RCC 7860 (cell line): Measurements from ENCODE around the gene NKD1.
"Not testable (repeated sequence)": the region's sequence is repeated elsewhere in the genome, so short reads cannot be mapped to it uniquely, and the experiment has no call there.

Experiments used
- DNase-seq: peaks from one replicate; pipeline ENCODE4 v3.0.0-alpha.2; 2015; ENCODE audit warnings: low spot score
- FAIRE-seq: peaks from 2 replicates; lab custom pipeline; 2012; peaks lifted over from hg19 to GRCh38; lab: Jason Lieb, UNC

Gene NKD1, protein sequence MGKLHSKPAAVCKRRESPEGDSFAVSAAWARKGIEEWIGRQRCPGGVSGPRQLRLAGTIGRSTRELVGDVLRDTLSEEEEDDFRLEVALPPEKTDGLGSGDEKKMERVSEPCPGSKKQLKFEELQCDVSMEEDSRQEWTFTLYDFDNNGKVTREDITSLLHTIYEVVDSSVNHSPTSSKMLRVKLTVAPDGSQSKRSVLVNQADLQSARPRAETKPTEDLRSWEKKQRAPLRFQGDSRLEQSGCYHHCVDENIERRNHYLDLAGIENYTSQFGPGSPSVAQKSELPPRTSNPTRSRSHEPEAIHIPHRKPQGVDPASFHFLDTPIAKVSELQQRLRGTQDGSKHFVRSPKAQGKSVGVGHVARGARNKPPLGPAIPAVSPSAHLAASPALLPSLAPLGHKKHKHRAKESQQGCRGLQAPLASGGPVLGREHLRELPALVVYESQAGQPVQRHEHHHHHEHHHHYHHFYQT

DNA sequence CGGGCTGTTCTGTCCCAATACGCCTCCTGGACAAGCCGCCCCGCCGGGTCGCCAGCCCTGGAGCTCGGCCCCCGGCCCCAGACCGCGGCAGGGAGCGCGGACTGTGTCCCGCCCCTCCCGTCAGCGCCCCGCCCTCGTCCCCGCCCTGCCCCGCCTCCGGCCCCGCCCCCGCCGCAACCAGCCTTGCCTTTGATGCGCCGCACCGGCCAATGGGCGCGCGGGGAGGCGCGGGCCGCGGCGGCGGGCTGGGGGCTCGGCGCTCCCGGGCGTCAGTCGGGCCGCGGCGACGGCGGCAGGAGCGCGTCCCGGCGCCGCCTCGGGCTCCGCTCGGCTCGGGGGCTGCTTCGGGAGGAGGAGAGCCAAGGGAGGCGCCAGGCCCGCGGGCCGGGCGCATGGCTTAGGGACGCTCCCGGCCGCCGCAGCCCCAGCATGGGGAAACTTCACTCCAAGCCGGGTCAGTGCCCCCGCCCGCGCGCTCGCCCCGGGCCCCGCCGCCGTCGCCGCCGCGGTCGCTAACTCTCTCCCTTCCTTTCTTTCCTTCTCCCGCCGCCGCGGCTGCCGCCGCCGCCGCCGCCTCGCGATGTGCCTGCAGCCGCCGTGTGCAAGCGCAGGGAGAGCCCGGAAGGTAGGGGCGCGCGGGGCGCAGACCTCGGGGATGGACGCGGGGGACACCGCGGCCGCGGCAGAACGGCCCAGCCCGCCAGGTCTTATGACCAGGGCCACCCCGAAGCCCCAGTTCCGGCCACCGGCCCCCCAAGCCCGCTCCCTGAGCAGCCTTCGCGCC is at the start of gene NKD1:
TSS of gene NKD1 (plus strand) at position 272 of the 784 bp plus-strand sequence. CDS start at position 430, 158 bp downstream.
- DNase-seq: no peak

DNA sequence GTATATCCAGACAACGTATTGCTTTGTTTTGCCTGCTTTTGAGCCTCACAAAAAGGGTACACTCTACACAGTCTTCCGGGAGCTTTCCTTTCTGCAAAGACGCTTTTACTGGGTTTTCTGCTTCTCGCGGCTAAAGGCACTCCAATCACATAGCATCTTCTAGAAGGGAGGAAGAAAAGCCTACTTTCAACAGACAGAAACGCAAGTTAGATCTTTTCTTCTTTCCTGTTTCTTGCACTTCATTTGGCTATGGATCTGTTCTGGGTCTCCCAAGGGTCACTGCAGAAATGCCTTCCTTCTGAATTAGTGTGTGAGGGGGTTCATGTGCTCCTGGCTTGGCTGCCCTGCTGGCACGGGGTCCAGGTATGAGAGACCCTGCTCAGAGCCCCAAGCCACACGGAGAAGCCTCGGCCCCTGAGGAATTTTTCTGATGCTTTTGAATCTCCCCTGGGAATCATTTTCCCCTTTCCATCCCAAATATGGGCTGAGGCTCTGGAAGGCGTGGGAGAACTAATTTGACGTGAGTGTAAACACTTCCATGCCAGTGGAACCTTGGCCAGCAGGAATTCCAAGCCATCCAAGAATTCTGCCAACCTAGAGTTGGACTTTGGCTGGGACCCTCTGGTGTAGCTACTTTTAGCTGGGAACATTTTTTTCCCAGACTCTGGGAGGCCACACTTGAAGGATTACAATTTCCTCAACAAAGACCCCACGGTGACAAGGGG is 49.6 kb upstream of the NKD1 start:
- no peak for FAIRE-seq
- no peak for DNase-seq

More for the DNA sequence above, at the start of gene NKD1:
- FAIRE-seq: no peak

DNA sequence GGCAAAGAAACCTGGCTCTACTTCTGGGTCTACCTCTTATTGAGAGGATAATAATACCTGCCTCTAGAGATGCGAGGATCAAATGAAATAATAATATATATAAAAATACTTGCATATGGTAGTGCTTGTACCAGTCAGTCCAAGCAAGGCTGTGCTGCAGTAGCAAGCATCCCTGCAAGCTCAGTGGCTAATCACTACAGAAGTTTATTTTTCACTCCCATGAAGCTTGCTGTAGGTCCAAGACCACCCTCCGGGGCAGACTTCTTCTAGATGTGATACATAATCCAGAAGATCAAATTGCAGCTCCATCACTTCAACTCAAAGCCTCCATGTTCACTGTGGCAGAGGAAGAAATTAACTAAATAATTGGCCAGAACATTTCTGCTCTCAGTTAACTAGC is 48.9 kb upstream of the NKD1 start:
- no peak for DNase-seq
- FAIRE-seq: no peak

DNA sequence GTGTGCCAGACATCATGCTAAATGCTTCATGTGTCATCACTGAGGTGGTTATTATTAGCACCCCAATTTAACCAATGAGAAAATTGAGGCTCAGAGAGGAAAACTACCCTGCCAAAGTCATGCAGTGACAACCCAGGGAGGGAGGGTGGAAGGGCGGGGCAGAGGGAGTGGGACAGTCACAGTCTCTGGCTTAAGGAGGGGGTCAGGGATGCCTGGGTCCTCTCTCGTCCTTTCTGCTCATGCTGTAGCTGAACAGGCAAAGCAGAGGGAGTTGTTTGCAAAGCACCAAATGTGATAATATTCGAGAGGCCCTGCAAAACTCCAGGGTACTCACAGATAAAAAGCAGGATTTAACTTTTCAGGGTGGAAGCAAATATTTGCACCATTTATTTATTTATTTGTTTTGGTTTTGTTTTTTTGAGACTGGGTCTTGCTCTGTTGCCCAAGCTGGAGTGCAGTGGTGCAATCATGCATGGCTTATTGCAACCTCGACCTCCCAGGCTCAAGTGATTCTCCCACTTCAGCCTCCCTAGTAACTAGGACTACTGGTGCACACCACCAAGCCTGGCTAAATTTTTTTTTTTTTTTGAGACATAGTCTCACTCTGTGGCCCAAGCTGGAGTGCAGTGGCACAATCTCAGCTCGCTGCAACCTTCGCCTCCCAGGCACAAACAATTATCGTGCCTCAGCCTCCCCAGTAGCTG is 47.9 kb upstream of the NKD1 start:
- DNase-seq (no peak), FAIRE-seq (no peak)

DNA sequence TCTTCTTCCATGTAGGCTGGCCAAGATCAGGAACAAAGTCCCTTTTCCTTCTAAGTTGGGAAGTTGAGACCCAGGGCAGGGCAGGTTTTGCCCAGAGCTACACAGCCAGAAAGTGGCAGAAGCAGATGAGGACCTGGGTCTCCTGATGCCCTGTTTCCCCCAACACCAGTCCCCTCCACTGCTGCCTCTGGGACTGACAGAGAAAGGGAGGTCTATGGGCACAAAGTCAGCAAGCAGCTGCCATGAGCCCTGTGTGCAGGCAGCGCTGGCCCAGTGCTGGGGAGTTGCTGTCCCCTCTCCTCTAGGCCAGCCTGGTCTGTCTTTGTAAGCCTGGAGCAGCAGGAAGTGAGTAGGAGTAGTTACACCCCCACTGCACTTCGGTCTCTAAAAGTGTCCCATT is 46.9 kb upstream of the NKD1 start:
- FAIRE-seq: no peak
- DNase-seq: no peak

DNA sequence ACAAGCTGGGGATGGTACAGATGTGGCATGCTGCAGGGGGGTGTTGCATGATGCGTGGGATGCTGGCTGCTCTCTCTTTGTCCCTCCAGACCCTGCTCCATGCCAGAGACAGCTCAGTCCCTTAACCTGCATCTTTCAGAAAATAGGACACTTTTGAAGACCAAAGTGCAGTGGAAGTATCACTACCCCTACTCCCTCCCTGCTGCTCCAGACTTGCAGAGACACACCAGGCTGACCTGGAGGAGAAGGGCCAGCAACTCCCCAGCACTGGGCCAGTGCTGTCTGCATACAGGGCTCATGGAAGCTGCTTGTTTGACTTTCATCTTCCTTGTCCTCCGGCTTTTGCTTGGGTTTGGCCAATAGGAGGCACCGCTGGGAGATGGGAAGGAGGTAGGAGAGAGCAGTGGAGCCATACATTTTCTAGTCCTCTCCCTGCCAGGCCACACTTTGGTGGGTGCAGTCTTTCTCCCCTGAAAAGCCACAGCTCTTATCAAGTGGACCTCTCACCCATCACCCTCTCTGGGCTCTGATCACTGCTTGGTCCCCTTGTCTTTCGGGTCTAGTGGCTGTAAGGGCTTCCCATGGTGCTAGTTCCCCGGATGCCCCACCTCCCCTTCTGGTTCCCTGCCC is 46.1 kb upstream of the NKD1 start:
- no peak for FAIRE-seq
- DNase-seq: no peak

DNA sequence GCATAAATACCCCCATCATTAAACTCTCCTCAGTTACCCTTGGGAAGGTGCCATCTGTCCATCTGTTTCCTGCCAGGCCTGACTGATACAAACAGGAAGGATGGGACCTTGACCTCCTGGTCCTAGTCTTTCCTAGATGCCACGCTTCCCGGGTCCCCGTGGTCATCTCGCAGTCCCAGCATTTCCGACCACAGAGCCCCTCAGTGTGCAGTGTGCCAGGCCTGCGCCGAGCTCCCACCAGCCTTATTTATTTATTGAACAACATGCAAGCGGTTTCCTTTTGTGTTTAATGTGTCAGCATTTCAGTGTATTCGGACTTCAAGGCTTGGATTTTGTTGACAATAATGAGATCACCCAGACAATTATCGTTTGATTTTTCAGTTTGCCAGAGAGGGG is 45.6 kb upstream of the NKD1 start:
- no peak for DNase-seq
- no peak for FAIRE-seq

DNA sequence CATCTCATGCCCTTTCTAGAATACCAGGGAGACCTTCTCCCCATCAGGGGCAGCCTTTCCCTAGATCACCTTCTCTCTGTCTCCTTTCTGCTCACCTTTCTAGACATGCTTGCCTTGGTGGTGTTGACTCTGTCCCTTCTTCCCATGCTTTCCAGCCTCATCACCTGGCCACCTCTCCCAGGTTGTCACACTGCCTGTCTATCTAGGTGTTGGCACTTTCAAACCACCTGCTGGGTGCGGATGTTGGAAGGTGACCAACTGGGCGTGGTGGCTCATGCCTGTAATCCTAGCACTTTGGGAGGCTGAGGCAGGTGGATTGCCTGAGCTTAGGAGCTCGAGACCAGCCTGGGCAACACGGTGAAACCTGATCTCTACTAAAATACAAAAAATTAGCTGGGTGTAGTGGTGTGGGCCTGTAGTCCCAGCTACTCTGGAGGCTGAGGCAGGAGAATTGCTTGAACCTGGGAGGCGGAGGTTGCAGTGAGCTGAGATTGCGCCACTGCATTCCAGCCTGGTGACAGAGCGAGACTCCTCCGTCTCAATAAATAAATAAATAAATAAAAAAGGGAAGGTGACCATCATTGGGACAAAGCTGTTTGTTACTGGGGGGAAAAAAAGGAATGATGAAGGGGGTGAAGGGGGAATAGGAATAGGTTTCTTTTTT is 44.2 kb upstream of the NKD1 start:
- FAIRE-seq, DNase-seq: not testable (repeated sequence)

DNA sequence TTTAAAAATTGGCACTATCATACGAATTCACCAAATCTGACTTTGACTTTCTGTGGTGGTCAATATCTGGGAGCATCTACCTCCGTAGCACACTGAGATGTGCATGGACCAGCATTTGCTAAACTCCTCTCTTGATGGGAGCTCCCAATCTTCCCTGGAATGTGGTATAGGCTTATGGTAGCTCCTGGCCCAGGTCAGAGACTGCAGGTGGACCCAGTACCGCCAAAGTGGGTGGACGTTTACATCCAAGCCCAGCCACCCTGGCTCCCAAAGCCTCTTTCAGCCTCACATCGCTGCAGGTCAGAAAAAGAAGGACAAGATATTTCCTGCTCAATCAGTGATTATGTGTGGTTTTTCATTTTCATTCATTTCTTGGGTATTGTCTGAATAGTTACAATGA is 43.1 kb upstream of the NKD1 start:
- FAIRE-seq: no peak

DNA sequence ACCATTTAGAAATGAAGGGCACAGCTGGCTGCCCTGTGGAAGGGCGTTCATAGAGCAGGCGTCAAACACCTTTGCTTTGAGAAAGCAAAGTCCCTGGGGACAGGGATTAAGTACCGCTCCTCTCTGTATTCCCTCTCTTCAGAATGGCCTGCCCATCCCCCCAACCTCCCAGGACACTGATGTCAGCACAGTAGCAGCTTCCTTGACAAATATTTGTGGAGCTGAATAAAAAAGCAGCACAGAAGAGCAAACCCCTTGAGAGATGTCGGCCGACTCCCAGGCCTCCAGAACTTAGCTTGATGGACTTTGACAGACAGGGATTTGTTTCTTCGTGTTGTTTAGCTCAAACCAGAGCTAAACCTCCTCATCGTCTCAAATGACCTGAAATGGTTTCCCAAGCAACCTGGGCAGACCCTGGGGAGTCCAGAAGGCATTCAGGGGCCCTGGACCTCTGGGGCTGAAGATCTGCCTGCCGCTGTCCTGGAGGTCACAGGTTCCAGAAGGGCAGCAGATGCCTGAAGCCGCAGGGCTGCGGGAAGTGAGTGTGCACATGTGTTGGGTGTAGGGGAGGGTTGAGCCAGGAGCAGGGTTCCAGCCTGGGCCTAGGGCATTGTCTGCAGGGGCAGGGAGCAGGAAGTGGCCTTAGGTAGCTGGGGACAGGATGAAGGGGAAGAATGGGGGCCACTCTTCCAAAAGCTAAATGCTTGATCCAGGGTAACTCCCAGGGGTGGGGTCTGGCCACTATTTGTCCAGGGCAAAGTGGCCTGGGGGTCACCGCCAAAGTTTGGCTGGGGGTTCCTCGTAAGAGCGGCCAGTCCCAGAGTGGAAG is 42.3 kb upstream of the NKD1 start:
- DNase-seq (no peak), FAIRE-seq (no peak)

More for the DNA sequence above, 43.1 kb upstream of the NKD1 start:
- no peak for DNase-seq

DNA sequence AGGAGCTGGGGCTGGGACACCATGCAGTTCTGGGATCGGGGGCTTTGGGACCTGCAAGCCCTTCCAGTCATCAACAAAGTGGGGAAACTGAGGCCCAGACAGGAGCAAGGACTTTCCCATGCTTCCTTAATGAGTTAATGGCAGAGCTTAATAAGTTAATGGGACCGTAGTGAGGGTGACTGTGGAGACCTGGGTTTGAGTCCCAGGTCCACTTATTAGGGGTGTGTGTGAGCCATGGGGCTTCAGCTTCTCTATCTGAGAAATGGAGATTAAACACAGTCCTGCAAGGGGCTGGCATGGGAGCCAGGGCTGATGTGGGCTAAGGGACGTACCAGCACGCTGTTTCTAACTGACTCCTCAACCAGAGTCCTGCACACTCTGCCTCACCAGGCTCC is 41.7 kb upstream of the NKD1 start:
- FAIRE-seq: no peak
- no peak for DNase-seq

DNA sequence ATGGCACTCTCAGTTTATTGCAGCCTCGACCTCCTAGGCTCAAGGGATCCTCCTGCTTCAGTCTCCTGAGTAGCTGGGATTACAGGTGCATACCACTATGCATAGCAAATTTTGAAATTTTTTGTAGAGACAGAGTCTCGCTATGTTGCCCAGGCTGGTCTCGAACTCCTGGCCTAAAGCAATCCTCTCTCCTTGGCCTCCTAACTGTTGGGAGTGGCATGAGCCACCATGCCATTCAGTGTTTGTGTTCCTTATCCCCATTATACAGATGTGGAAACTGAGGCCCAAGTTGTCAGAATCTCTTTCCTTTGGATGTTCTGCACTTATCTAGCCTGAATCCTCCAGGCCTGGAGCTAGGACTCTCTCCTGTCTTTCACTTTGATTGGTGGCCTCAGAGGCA is 40.8 kb upstream of the NKD1 start:
- FAIRE-seq (no peak), DNase-seq (no peak)

DNA sequence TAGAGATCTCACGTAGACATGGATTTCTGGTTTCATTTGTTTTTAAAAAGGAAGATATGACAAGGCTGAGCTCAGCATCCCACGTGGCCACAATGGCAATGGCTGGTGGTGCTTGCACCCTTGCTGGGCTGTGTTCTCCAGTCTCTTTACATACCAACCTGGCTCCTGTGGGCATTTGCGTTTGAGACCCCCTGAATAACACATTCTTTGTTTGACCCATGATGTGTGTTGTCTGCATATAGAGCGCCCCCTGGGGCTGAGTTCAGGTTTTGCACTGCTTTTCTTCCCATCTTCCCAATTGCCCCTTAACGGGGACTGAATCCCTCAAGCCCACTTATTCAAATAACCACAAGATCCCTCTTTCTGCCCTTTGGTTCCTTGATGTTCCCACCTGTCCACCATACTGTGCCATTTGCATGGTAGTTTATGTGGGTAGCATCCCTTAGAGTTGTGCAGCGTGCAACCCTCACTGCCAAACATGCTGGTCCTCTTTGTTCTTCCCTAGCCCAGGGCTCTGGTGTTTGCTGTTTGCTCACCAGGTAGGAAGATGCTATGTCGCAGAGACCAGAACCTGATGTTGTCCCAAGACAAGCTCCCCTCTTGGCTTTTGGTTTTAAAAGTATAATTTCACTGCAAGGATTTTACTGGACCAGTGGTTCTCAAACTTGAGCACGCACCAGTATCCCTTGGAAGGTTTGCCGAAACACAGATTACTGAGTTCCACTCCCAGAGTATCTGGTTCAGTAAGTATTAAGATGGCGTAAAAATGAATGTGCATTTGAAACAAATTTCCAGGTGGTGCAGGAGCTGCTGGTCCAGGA is 38.5 kb upstream of the NKD1 start:
- no peak for FAIRE-seq
- DNase-seq: no peak

DNA sequence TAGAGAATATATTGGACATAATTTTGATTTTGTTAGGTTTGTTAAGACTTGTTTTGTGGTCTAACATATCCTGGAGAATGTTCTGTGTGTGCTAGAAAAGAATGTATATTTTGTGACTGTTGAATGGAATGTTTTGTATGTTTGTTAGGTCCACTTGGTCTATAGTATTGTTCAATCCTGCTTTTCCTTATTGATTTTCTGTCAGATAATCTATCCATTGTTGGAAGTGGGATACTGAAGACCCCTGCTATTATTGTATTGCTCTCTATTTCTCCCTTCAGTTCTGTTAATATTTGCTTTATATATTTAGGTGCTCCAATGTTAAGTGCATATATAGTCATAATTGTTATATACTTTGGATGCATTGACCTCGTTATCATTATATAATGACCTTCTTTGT is 33.0 kb upstream of the NKD1 start:
- DNase-seq: no peak
- no peak for FAIRE-seq

DNA sequence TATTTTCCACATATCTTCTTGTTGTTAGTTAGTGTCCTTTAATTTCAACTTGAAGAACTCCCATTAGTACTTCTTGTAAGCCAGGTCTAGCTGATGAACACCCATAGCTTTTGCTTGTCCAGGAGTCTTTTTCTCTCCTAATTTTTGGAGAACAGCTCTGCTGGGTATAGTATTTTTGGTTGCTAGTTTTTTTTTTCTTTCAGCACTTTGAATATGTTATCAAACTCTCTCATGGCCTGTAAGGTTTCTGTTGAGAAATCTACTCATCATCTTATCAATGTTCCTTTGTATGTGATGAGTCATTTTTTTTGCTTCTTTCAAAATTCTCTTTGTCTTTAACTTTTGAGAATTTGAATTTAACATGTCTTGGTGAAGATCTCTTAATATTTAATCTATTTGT is 31.8 kb upstream of the NKD1 start:
- DNase-seq (no peak), FAIRE-seq (no peak)

DNA sequence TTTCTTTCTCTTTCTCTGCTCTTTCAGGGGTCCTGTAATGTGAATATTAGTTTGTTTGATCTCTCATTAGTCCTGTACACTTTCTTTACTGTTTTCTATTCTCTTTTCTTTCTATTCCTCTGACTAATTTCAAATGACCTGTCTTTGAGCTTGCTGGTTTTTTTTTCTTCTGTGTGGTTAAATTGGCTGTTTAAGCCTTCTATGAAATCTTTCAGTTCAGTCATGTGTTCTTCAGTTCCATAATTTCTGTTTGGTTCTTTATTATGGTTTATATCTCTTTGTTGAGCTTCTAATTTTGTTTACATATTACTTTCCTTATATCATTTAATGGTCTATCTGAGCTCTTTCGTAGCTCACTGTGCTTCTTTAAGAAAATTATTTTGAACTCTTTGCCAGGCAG is 31.3 kb upstream of the NKD1 start:
- DNase-seq (no peak), FAIRE-seq (no peak)

DNA sequence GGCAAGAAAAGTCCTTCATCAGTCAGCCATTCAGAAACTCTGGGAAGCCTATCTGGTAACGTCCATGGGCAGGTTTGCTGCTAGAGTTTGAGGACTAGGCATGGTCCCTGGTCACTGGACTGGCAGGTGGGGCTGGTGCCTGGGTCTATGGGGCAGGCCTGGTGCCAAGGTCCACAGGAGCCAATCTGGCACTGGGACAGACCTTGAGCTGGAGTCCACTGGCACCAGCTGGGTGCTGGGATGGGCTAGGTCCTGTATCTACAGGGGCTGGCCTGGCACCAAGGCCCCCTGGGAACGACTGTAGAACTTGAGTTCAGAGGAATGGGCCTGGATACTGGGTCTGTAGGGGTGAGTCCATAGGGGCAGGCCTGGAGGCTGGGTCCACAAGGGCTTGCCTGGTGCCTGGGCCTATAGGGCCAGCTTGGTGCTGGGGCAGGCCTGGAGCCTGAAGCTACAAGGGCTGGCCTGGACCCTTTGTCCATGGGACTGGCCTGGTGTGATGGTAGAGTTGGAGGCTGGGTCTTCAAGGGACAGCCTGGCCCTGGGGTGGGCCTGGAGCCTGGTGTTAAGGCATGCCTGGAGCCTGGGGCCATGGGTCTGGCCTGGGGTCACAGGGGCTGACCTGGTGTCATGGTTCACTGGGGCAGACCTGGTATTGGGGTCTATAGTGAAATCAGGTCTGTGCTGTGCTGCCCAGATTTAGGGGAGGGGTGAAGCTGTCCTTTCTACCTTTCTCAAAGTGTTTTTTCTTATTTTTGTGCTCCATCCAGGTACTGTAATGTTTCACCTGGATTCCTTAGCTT is 30.5 kb upstream of the NKD1 start:
- FAIRE-seq: no peak
- no peak for DNase-seq
